Fibroblast of the aortic adventitia (primary cell): ENCODE data around the gene SLC24A3. TPM values are rescaled to one million over a fixed set of nuclear protein-coding genes. Genes with fewer than 3 reads are reported as not detected.

Experiments used
- DNase-seq: peaks from one replicate; pipeline ENCODE4 v3.0.0-alpha.2; 2010; ENCODE audit warnings: low read depth
- H3K4me3 ChIP-seq: 2 replicates; pipeline ENCODE4 v1.5.1; 2011; ENCODE audit warnings: low read depth, mild to moderate bottlenecking, control low read depth, low read length, moderate library complexity
- CTCF ChIP-seq: IDR thresholded peaks from 2 replicates; pipeline ENCODE4 v1.5.1; 2011; ENCODE audit warnings: mild to moderate bottlenecking, low read length, control low read depth, inconsistent platforms; ENCODE audit not compliant: insufficient read depth
- total RNA-seq: library from RNA; depleted of rRNA; stranded (reverse); fragments of >200 nt; gene quantifications from 2 replicates; pipeline ENCODE4 v1.2.3, GENCODE V29; 2012; ENCODE audit warnings: low replicate concordance

SLC24A3 gene
- total RNA-seq, 1 donor, result not detected

GRCh38 chr20:19275630-19276071 is 63.2 kb downstream of the SLC24A3 start:
- TF ChIP-seq CTCF, result no peak
- no peak for DNase-seq
- H3K4me3 ChIP-seq, result no peak overlapping the region

- TF ChIP-seq CTCF, result no peak
- H3K4me3 ChIP-seq, result no peak overlapping the region
- DNase-seq, result no peak
These were observed 64.9 kb downstream of the SLC24A3 start for GRCh38 chr20:19277381-19277780.

GRCh38 chr20:19283490-19284025 is 71.1 kb downstream of the SLC24A3 start:
- no peak overlapping the region for H3K4me3 ChIP-seq
- no peak for TF ChIP-seq CTCF
- no peak for DNase-seq

- no peak for TF ChIP-seq CTCF
- H3K4me3 ChIP-seq, result no peak overlapping the region
- no peak for DNase-seq
These were observed 72.1 kb downstream of the SLC24A3 start for GRCh38 chr20:19284400-19285178.

- H3K4me3 ChIP-seq, result no peak overlapping the region
These were observed 73.0 kb downstream of the SLC24A3 start for GRCh38 chr20:19285436-19285835.

GRCh38 chr20:19288061-19288460 is 75.6 kb downstream of the SLC24A3 start:
- no peak for TF ChIP-seq CTCF
- no peak for DNase-seq
- H3K4me3 ChIP-seq, result no peak overlapping the region

More at GRCh38 chr20:19285436-19285835, 73.0 kb downstream of the SLC24A3 start:
- TF ChIP-seq CTCF, result no peak
- no peak for DNase-seq
